Spleen (tissue), 11 donors: ENCODE measurements around the gene TBC1D24. TPM values are rescaled to one million over a fixed set of nuclear protein-coding genes. Genes with fewer than 3 reads are reported as not detected.
A peak's percentile ranks its signal among the peaks of the same experiment; 100 is the strongest.

Experiments used
- DNase-seq: peaks from one replicate; pipeline ENCODE4 v3.0.0-alpha.2; 2020
- H3K27ac ChIP-seq, 8 donors: fragments of 200-600 bp; sonication (generic) in 7 of 8; 1 replicate in 4 of 8; 2 replicates in 4 of 8; pipeline versions ENCODE4 v1.5.0 to v1.8.0; 2016 to 2021; ENCODE audit warnings: inconsistent platforms in 4 of 8, mild to moderate bottlenecking in 4 of 8, moderate library complexity in 1 of 8
- H3K27me3 ChIP-seq, 7 donors: fragments of 200-600 bp; sonication (generic) in 6 of 7; replicated peaks in 1 of 7; 1 replicate in 4 of 7; 2 replicates in 3 of 7; pipeline versions ENCODE4 v1.5.0 to v1.8.0; 2016 to 2021; ENCODE audit warnings: inconsistent platforms in 3 of 7, mild to moderate bottlenecking in 1 of 7
- H3K36me3 ChIP-seq, 6 donors: fragments of 200-600 bp; sonication (generic) in 5 of 6; 1 replicate in 4 of 6; 2 replicates in 2 of 6; pipeline versions ENCODE4 v1.5.0 to v1.8.0; 2016 to 2021; ENCODE audit warnings: inconsistent platforms in 2 of 6
- H3K4me1 ChIP-seq, 6 donors: fragments of 200-600 bp; sonication (generic) in 5 of 6; 1 replicate in 3 of 6; 2 replicates in 3 of 6; pipeline versions ENCODE4 v1.5.0 to v1.8.0; 2016 to 2021; ENCODE audit warnings: inconsistent platforms in 3 of 6
- H3K4me3 ChIP-seq, 8 donors: fragments of 200-600 bp; sonication (generic) in 7 of 8; 1 replicate in 4 of 8; 2 replicates in 4 of 8; pipeline versions ENCODE4 v1.5.0 to v1.8.0; 2016 to 2021; ENCODE audit warnings: inconsistent platforms in 4 of 8, mild to moderate bottlenecking in 4 of 8, moderate library complexity in 2 of 8
- H3K9me3 ChIP-seq, 8 donors: fragments of 200-600 bp; sonication (generic) in 7 of 8; 1 replicate in 4 of 8; 2 replicates in 4 of 8; pipeline versions ENCODE4 v1.5.0 to v1.8.0; 2016 to 2021; ENCODE audit warnings: inconsistent platforms in 4 of 8
- POLR2A ChIP-seq, 3 donors: fragments of 450-650 bp; IDR thresholded peaks; one replicate each; pipeline ENCODE4 v1.5.1; 2017; ENCODE audit warnings: antibody characterized with exemption in 3 of 3, mild to moderate bottlenecking in 1 of 3
- POLR2AphosphoS5 ChIP-seq, 3 donors: sonication (generic); formaldehyde crosslinking; IDR thresholded peaks; one replicate each; pipeline ENCODE4 v1.5.1; 2017; ENCODE audit warnings: antibody characterized with exemption in 3 of 3
- WGBS, 5 donors: extraction: QIAGEN DNeasy Blood & Tissue Kit in 3 of 5; methylation state at CpG; one replicate each; pipeline versions ENCODE4 v1.1.5 to v1.1.7; 2013 to 2018; 5-methylcytosine and 5-hydroxymethylcytosine counted together
- intact Hi-C: fragments of 100-400 bp; cut with DNase I; formaldehyde crosslinking; loops from one replicate; pipeline ENCODE4 v1.15.0; 2023; ENCODE audit warnings: low total_unique reads
- polyA plus RNA-seq, 3 donors: library from polyadenylated mRNA; stranded (reverse); fragments of 200-250 nt; gene quantifications; one replicate each; pipeline ENCODE4 v1.2.1, GENCODE V29; 2013
- total RNA-seq, 7 donors: library from RNA; depleted of rRNA in 3 of 7; stranded (reverse); fragments of >200 nt in 3 of 7; fragmentation: NEBNext Ultra II Directional in 4 of 7; extraction: Animal tissue kit (Norgen Biotek cat#: 25700) in 4 of 7; gene quantifications; one replicate each; pipeline versions ENCODE4 v1.1.0 to v1.2.1, GENCODE V29; 2016 to 2021
- TF ChIP-seq, protein P1 (sequence below), 11 experiments: fragments of 200-600 bp in 7 of 11; fragments of 450-650 bp in 4 of 11; sonication (generic) in 4 of 11; IDR thresholded peaks in 8 of 11; conservative IDR thresholded peaks in 3 of 11; 1 replicate in 7 of 11; 2 replicates in 4 of 11; pipeline versions ENCODE4 v1.4.0 to v1.8.0; 2016 to 2021; ENCODE audit warnings: antibody characterized with exemption in 11 of 11, inconsistent platforms in 4 of 11, mild to moderate bottlenecking in 1 of 11
- donor health status: healthy with polysubstance abuse.
- donor health status: DM: no; HTN: no; CAD: no; lungs with moderate emphysema.
- donor health status: DM: no; HTN: no; CAD: no.
- donor health status: Bipolar disorder and iron deficiency.
- donor health status: healthy.
- donor health status: DM: no; HTN: no; CAD: no.
- donor health status: DM: yes; HTN: yes; CAD: no.

Gene TBC1D24
- total and polyA plus RNA-seq, 10 donors: 2.2 to 15.3 (median 11.3) TPM

DNA sequence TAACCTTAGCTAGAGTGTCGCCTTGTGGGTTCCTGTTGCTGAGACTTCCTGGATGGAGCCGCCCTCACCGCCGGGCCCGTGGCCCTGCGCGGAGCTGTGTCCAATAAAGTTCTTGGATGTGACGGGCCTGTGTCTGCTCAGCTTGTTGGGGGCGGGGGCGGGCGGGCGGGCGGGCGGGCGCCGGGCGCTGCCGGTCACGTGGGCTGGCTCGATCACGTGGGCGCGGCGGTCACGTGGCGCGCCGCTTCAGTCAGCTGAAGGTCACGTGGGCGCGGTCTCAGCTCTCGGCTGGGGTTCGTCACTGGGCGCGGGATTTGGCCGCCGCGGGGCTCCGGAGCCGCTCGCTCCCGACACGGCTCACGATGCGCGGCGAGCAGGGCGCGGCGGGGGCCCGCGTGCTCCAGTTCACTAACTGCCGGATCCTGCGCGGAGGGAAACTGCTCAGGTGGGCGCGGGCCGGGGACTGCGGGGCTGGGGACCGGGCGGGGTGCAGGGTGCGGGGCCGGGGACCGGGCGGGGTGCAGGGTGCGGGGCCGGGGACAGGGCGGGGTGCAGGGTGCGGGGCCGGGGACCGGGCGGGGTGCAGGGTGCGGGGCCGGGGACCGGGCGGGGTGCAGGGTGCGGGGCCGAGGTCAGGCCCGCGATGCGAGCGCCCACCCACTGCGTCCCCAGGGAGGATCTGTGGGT, 45.3 kb downstream of the TBC1D24 start, which contains the start of gene AMDHD2:
AMDHD2 (plus strand) TSS at position 275 of the 687 bp plus-strand sequence; CDS start at position 363, 88 bp downstream.
- peak; percentile 96 for DNase-seq
- TF ChIP-seq POLR2AphosphoS5 (IDR thresholded peaks at IDR 0.05) (peak; percentile 91 to 95 (median 92)), POLR2A (IDR thresholded peaks at IDR 0.05) (peak; percentile 39 to 59 (median 54))
- TF ChIP-seq, protein P1, sequence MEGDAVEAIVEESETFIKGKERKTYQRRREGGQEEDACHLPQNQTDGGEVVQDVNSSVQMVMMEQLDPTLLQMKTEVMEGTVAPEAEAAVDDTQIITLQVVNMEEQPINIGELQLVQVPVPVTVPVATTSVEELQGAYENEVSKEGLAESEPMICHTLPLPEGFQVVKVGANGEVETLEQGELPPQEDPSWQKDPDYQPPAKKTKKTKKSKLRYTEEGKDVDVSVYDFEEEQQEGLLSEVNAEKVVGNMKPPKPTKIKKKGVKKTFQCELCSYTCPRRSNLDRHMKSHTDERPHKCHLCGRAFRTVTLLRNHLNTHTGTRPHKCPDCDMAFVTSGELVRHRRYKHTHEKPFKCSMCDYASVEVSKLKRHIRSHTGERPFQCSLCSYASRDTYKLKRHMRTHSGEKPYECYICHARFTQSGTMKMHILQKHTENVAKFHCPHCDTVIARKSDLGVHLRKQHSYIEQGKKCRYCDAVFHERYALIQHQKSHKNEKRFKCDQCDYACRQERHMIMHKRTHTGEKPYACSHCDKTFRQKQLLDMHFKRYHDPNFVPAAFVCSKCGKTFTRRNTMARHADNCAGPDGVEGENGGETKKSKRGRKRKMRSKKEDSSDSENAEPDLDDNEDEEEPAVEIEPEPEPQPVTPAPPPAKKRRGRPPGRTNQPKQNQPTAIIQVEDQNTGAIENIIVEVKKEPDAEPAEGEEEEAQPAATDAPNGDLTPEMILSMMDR (IDR thresholded peaks at IDR 0.05 in 8 of 11, conservative IDR thresholded peaks at IDR 0.05 in 3 of 11): no peak
- Histone ChIP-seq H3K36me3 (peaks cover 0 to 75% (median 28%) of the 10 kb centered on the region in 6 donors), H3K4me3 (peak within 1 kb of the TSS; percentile 51 to 93 (median 66)), H3K4me1 (peaks cover 51 to 93% (median 67%) of the 10 kb centered on the region in 6 donors), H3K27ac (peak within 1 kb of the TSS; percentile 78 to 100 (median 92)), H3K27me3 (no peaks in the 10 kb centered on the region), H3K9me3 (no peaks in the 10 kb centered on the region)
- intact Hi-C loops: no loop called here
- WGBS, 5 donors: 0 to 3% (median 1%) methylated on average over 12 to 83 of the region's 83 CpGs

DNA sequence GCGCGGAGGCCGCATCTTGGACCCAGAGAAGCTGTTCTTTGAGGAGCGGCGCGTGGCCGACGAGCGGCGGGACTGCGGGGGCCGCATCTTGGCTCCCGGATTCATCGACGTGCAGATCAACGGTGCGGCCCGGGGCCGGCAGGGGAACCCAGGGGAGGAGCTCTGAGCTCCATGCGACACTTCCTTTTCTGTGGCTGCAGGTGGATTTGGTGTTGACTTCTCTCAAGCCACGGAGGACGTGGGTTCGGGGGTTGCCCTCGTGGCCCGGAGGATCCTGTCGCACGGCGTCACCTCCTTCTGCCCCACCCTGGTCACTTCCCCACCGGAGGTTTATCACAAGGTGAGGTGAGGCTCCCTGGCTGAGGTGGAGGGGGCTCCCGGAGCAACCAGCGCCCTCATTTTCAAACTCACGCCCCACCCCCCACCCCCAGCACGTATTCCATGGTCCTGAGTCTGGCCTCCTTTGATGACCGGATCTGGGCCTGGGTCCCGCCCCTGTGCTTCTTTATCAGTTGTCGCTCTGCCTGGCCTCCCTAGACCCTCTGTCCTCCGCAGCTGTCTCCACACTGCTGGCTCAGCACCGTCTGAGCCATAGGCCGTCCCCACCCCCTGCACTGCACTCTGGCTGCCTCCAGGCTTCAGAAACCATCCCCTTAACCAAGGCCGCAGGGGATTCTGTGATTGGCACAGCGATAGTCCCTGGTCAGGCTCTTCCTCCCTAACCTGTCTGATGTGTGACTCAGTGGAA, 46.0 kb downstream of the TBC1D24 start:
- Histone ChIP-seq H3K27me3 (no peaks in the 10 kb centered on the region), H3K4me1 (peaks cover 44 to 93% (median 60%) of the 10 kb centered on the region in 6 donors), H3K36me3 (peaks cover 0 to 82% (median 33%) of the 10 kb centered on the region in 6 donors), H3K4me3 (peak overlapping the region; percentile 51 to 93 (median 66)), H3K9me3 (no peaks in the 10 kb centered on the region), H3K27ac (peak overlapping the region; percentile 78 to 100 (median 92))
- DNase-seq: peak; percentile 93
- WGBS, 5 donors: 19 to 32% (median 22%) methylated on average over 25 to 41 of the region's 41 CpGs
- TF ChIP-seq, protein P1 (IDR thresholded peaks at IDR 0.05 in 8 of 11, conservative IDR thresholded peaks at IDR 0.05 in 3 of 11): peak in 1 of 11 experiments; percentile 8
- TF ChIP-seq POLR2A (IDR thresholded peaks at IDR 0.05): no peak
- peak; percentile 50 to 63 (median 60) for TF ChIP-seq POLR2AphosphoS5 (IDR thresholded peaks at IDR 0.05)
- intact Hi-C loops: no loop called here

DNA sequence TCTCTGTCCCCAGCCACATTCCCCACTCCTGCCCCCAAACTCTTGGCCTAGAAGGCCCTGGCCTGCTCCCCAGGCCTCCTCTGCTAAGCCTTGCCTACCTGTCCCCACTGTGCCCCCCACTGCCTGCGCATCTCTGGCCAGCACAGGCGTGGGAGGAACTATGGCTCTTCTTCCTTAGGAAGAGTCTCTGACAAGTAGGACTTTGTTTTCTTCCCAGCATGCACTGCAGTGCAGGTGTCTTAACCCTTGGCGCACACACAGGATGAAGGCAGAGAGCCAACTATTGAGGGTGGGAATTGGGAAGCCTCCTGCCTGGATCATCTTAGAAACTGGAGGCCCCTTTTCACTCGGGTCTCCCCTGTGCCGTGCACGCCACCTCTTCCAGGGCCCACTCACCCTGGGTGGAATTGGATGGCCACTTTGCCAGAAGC, 48.9 kb downstream of the TBC1D24 start:
- WGBS, 5 donors: 92 to 98% (median 93%) methylated on average over 6 of the region's 6 CpGs
- Histone ChIP-seq H3K4me1 (peaks cover 18 to 86% (median 34%) of the 10 kb centered on the region in 6 donors), H3K27me3 (no peaks in the 10 kb centered on the region), H3K27ac (peak overlapping the region in 2 of 8 donors; percentile 11 to 18), H3K4me3 (no peak overlapping the region), H3K9me3 (no peaks in the 10 kb centered on the region), H3K36me3 (peaks cover 0 to 89% (median 59%) of the 10 kb centered on the region in 6 donors)
- TF ChIP-seq POLR2AphosphoS5 (IDR thresholded peaks at IDR 0.05) (peak in 1 of 3 donors; percentile 28), POLR2A (IDR thresholded peaks at IDR 0.05) (no peak)
- TF ChIP-seq, protein P1 (IDR thresholded peaks at IDR 0.05 in 8 of 11, conservative IDR thresholded peaks at IDR 0.05 in 3 of 11): no peak
- intact Hi-C loops: no loop called here
- DNase-seq: peak; percentile 57
